ENCODE data around the gene CDH23.

- no peak for TF ChIP-seq ELF4 (IDR thresholded peaks at IDR 0.05)
- TF ChIP-seq FOXA1 (IDR thresholded peaks at IDR 0.05), result no peak
- no peak for TF ChIP-seq SUZ12 (IDR thresholded peaks at IDR 0.05)
- no peak for TF ChIP-seq BHLHE40 (IDR thresholded peaks at IDR 0.05; ENCODE audit: borderline replicate concordance)
- no peak for TF ChIP-seq FOXK2 (IDR thresholded peaks at IDR 0.05)
- no peak for TF ChIP-seq PKNOX1 (IDR thresholded peaks at IDR 0.05)
- no peak for TF ChIP-seq ARNT (IDR thresholded peaks at IDR 0.05)
- TF ChIP-seq LEF1 (IDR thresholded peaks at IDR 0.05; ENCODE audit: borderline replicate concordance), result no peak
- TF ChIP-seq SP1 (IDR thresholded peaks at IDR 0.05), result no peak
- TF ChIP-seq HDGF (IDR thresholded peaks at IDR 0.05; ENCODE audit: borderline replicate concordance), result no peak
- no peak for TF ChIP-seq FOXM1 (IDR thresholded peaks at IDR 0.05; ENCODE audit: borderline replicate concordance)
- TF ChIP-seq TARDBP (IDR thresholded peaks at IDR 0.05), result no peak
- TF ChIP-seq ZNF384 (IDR thresholded peaks at IDR 0.05), result no peak
- no peak for TF ChIP-seq NFRKB (IDR thresholded peaks at IDR 0.05)
Observed at GRCh38 chr10:71476228-71477011, 79.7 kb downstream of the CDH23 start.

Data from HEK293T (cell line).